ENCODE measurements around the gene SUSD1. TPM values are rescaled to one million over a fixed set of nuclear protein-coding genes. Genes with fewer than 3 reads are reported as not detected.

The SUSD1 gene
- total RNA-seq, 4 donors from 2014 or later: 9.5 to 17.3 (median 13.6) TPM

DNA sequence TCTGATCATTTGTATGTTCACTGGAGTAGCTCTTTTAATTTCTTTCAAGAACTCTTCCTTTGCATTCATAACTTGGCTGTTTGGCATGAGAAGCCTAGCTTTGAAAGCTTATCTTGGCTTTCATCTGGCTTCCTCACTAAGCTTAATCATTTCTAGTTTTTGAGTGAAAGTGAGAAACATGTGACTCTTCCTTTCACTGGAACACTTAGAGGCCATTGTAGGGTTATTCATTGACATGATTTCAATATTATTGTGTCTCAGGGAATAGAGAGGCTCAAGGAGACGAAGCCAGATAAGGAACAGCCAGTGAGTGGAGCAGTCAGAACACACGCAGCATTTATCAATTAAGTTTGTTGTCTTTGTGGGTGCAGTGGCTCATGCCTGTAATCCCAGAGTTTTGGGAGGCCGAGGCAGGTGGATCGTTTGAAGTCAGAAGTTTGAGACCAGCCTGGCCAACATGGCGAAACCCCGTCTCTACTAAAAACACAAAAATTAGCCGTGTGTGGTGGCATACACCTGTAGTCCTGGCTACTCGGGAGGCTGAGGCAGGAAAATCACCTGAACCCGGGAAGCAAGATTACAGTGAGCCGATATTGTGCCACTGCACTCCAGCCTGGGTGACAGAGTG is 180.2 kb downstream of the SUSD1 start:
- WGBS, 2 donors: 90 to 91% methylated on average over 10 of the region's 10 CpGs
- intact Hi-C loops (cut with DNase I): no loop called here

DNA sequence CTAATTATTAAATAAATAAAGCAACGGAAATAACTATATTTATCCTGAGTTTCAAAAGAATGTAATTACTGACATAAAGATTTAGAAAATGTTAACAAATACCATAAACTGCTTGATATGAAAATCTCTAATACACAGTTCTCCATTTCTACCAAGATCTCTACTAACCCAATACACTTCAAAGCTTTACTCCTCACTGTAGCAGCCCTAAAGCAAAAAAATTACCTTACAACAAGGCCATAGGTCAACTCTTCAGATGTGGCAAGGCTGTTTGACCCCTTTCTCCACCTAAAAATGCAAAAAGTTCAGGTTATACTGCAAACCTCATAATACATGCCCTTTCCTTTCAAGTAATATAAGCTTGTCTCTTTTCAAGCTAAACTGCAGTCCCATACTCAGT is 181.8 kb downstream of the SUSD1 start:
- no peak for DNase-seq
- Histone ChIP-seq H3K27me3 (no peaks in the 10 kb centered on the region), H3K4me3 (replicated peaks in 1 of 3) (no peak overlapping the region), H3K9me3 (no peaks in the 10 kb centered on the region), H3K4me1 (no peaks in the 10 kb centered on the region), H3K36me3 (no peaks in the 10 kb centered on the region), H3K27ac (no peak overlapping the region)
- TF ChIP-seq, protein P1, sequence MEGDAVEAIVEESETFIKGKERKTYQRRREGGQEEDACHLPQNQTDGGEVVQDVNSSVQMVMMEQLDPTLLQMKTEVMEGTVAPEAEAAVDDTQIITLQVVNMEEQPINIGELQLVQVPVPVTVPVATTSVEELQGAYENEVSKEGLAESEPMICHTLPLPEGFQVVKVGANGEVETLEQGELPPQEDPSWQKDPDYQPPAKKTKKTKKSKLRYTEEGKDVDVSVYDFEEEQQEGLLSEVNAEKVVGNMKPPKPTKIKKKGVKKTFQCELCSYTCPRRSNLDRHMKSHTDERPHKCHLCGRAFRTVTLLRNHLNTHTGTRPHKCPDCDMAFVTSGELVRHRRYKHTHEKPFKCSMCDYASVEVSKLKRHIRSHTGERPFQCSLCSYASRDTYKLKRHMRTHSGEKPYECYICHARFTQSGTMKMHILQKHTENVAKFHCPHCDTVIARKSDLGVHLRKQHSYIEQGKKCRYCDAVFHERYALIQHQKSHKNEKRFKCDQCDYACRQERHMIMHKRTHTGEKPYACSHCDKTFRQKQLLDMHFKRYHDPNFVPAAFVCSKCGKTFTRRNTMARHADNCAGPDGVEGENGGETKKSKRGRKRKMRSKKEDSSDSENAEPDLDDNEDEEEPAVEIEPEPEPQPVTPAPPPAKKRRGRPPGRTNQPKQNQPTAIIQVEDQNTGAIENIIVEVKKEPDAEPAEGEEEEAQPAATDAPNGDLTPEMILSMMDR (IDR thresholded peaks at IDR 0.05): no peak
- TF ChIP-seq POLR2A (IDR thresholded peaks at IDR 0.05): no peak
- 31 to 71% methylated on average over 1 of the region's 1 CpG for WGBS, 2 donors
- intact Hi-C loops (cut with DNase I): no loop called here

More for the DNA sequence above, 180.2 kb downstream of the SUSD1 start:
- no peak for DNase-seq
- TF ChIP-seq, protein P1 (IDR thresholded peaks at IDR 0.05): no peak
- no peak for TF ChIP-seq POLR2A (IDR thresholded peaks at IDR 0.05)
- Histone ChIP-seq H3K27ac (no peak overlapping the region), H3K27me3 (no peaks in the 10 kb centered on the region), H3K4me1 (no peaks in the 10 kb centered on the region), H3K4me3 (replicated peaks in 1 of 3) (no peak overlapping the region), H3K36me3 (no peaks in the 10 kb centered on the region), H3K9me3 (no peaks in the 10 kb centered on the region)

DNA sequence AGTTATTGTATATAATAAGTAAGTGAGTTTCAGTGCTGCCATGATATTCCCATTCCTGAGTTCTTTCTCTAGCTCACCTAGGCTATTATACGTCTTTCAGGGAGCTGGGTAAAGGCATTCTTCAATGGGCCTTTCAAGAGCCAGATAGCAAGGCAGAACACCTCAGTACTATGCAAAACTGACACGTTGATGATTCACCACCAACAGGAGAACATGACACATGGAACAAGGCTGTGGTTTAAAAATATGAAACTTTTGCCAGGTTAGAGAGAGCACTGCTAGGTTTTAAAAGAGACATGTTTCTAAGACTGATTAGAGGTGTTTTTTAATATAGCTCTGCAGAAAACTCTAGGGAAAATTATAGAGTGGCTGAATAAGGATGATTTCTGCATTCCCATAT is 182.6 kb downstream of the SUSD1 start:
- DNase-seq: no peak
- intact Hi-C loops (cut with DNase I): no loop called here
- Histone ChIP-seq H3K9me3 (no peaks in the 10 kb centered on the region), H3K4me3 (replicated peaks in 1 of 3) (no peak overlapping the region), H3K27me3 (no peaks in the 10 kb centered on the region), H3K27ac (no peak overlapping the region), H3K36me3 (no peaks in the 10 kb centered on the region), H3K4me1 (no peaks in the 10 kb centered on the region)
- 73 to 82% methylated on average over 2 of the region's 2 CpGs for WGBS, 2 donors
- TF ChIP-seq POLR2A (IDR thresholded peaks at IDR 0.05): no peak
- TF ChIP-seq, protein P1 (IDR thresholded peaks at IDR 0.05): no peak

DNA sequence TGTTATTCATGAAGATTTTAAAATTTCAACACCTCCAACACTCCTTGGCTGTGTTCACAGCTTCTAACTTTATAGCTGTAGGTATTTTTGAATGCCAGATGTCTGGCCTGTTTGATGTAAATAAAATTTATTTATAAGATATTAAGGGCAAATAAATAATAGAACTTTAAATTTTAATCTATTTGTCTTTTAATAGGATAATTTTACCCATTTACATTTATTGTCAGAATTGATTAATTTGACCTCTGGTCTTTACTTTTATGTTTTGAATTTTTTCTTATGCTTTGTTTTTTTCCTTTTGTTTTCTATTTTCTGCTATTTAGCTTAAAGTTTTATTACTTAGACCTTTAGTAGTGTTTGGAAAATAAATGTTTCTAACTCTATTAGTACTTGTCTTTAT is 183.9 kb downstream of the SUSD1 start:
- Histone ChIP-seq H3K36me3 (no peaks in the 10 kb centered on the region), H3K9me3 (no peaks in the 10 kb centered on the region), H3K4me3 (replicated peaks in 1 of 3) (no peak overlapping the region), H3K4me1 (no peaks in the 10 kb centered on the region), H3K27ac (no peak overlapping the region), H3K27me3 (no peaks in the 10 kb centered on the region)
- DNase-seq: no peak
- intact Hi-C loops (cut with DNase I): no loop called here
- TF ChIP-seq, protein P1 (IDR thresholded peaks at IDR 0.05): no peak
- no peak for TF ChIP-seq POLR2A (IDR thresholded peaks at IDR 0.05)

Small RNAs within 50 kb of the gene (small RNA-seq; reads per million reads assigned to genes)
- gene RF00019 (not detected), gene RNU6-710P (not detected), gene RNU6-855P (not detected)

Other genes starting within 250 kb of the SUSD1 start
- 10 to 100 TPM; 33.7 to 89.1 (median 42.4) TPM for gene PTBP3, start 158.3 kb upstream of the SUSD1 start, total RNA-seq
- gene HSDL2, start 204.8 kb upstream of the SUSD1 start, total RNA-seq: 10 to 100 TPM; 37.8 to 54.8 (median 43.8) TPM